Bronchial epithelial cell (primary cell): Measurements from ENCODE around the gene SZT2. TPM values are rescaled to one million over a fixed set of nuclear protein-coding genes. Genes with fewer than 3 reads are reported as not detected.
"Not testable (repeated sequence)": the region's sequence is repeated elsewhere in the genome, so short reads cannot be mapped to it uniquely, and the experiment has no call there.

Source experiments
- DNase-seq: peaks from one replicate; pipeline ENCODE4 v3.0.0-alpha.2; 2010; ENCODE audit warnings: low read depth
- FAIRE-seq: peaks from 2 replicates; lab custom pipeline; 2011; peaks lifted over from hg19 to GRCh38; lab: Jason Lieb, UNC
- H3K27me3 ChIP-seq: 2 replicates; pipeline ENCODE4 v1.5.1; 2011; ENCODE audit warnings: low read length; ENCODE audit not compliant: control insufficient read depth, insufficient read depth
- H3K36me3 ChIP-seq: 2 replicates; pipeline ENCODE4 v1.5.1; 2011; ENCODE audit warnings: low read length; ENCODE audit not compliant: control insufficient read depth, insufficient read depth
- H3K4me3 ChIP-seq: 2 replicates; pipeline ENCODE4 v1.5.1; 2011; ENCODE audit warnings: mild to moderate bottlenecking, low read depth, low read length, control low read depth
- total RNA-seq: library from RNA; depleted of rRNA; stranded (reverse); fragments of >200 nt; gene quantifications from 2 replicates; pipeline ENCODE4 v1.2.1, GENCODE V29; 2014
- TF ChIP-seq, protein P1 (sequence below): IDR thresholded peaks from 2 replicates; pipeline ENCODE4 v1.5.1; 2011; ENCODE audit warnings: mild to moderate bottlenecking, moderate library complexity, low read length, control low read depth, inconsistent platforms; ENCODE audit not compliant: insufficient read depth, severe bottlenecking

Gene SZT2
- total RNA-seq, 1 donor from 2014 or later = 12.6 TPM

DNA sequence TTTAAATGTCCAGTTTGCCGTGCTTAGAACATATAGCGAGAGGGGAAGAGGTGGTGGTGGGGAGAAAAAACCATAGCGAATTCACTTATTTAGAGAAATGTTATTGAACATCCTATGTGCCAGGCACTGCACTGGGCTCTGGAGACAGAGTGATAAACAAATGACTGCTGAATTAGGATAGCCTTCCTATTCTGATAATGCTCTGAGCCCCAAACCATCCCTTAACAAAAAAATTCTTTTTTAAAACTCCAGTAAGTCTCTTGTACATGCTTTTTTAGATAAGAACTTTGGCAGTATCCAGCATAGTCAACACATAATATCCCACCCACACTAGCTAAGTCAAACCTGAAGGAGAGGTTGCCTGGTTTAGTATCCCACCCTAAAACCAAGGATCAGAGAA, 8.5 kb downstream of the SZT2 start:
- no peak for FAIRE-seq
- DNase-seq = no peak
- Histone ChIP-seq H3K4me3 (no peak overlapping the region), H3K36me3 (peaks cover 2% of the 10 kb centered on the region), H3K27me3 (no peaks in the 10 kb centered on the region)
- TF ChIP-seq, protein P1, sequence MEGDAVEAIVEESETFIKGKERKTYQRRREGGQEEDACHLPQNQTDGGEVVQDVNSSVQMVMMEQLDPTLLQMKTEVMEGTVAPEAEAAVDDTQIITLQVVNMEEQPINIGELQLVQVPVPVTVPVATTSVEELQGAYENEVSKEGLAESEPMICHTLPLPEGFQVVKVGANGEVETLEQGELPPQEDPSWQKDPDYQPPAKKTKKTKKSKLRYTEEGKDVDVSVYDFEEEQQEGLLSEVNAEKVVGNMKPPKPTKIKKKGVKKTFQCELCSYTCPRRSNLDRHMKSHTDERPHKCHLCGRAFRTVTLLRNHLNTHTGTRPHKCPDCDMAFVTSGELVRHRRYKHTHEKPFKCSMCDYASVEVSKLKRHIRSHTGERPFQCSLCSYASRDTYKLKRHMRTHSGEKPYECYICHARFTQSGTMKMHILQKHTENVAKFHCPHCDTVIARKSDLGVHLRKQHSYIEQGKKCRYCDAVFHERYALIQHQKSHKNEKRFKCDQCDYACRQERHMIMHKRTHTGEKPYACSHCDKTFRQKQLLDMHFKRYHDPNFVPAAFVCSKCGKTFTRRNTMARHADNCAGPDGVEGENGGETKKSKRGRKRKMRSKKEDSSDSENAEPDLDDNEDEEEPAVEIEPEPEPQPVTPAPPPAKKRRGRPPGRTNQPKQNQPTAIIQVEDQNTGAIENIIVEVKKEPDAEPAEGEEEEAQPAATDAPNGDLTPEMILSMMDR = no peak

DNA sequence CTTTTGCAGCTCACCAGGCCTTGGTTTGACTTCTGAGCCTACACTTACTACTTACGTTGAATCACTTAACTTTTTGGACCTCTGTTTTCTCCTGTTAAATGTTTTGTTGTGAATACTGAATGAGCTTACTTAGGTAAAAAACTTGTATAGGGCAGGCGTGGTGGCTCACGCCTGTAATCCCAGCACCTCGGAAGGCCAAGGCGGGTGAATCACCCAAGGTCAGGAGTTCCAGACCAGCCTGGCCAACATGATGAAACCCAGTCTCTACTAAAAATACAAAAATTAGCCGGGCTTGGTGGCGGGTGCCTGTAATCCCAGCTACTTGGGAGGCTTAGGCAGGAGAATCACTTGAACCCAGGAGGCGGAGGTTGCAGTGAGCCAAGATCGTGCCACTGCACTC, 10.7 kb downstream of the SZT2 start:
- not testable (repeated sequence) for DNase-seq, H3K27me3 ChIP-seq, FAIRE-seq, H3K4me3 ChIP-seq
- H3K36me3 ChIP-seq = peaks cover 15% of the 10 kb centered on the region

DNA sequence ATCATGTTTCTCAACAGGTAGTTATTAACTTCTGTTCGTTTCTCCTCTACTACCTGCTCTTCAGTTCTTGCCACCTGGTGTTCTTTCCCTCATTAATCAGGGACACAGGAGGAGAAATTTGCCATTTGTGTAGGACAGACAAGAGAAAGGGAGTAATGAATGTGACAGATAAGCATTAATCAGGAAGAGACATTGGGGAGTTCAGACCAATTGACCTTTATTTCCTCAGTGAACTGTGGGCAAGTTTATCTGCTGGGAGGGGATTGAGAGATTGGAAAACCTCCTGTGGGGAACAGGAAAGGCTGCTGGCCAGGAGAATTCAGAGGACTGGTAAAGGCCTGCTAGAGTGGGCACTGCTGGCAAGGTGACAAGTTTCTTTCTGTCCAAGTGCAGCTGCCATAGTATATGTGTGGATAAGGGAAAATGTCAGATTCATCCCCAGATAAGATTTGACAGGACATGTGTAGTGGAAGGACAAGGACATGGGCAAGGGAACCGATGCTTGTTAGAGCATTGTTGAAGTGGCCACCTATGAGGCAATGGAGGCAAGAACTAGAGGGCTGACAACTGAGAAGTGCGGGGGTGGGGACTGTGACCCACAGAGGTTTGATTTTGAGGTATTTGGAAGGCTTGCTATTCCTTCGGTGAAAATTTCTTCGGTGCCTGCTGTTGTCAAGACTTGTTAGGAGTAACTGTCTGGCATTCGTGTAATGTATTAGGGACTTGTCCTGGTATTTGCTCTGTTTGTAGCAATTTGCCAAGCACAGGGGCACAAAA, 12.6 kb downstream of the SZT2 start:
- TF ChIP-seq, protein P1 = no peak
- no peak for DNase-seq
- Histone ChIP-seq H3K4me3 (no peak overlapping the region), H3K36me3 (peaks cover 18% of the 10 kb centered on the region), H3K27me3 (no peaks in the 10 kb centered on the region)
- FAIRE-seq = no peak

DNA sequence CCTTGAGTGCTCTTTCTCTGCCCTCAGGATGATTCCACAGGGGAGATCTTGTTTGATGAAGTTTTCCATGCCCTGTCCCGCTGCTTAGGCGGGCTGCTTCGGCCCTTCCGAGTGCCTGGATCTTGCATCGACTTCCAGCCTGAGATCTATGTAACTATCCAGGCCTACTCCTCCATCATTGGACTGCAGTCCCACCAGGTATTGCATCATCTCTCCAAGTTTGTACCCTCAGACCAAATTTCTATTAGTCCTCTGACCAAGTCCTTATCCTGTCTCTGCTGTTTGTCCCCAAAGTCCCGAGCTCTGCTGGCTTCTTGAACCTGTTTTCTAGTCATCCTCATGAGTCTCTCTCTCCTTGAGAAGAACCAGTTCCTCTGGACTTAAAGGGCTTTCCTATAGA, 14.7 kb downstream of the SZT2 start:
- TF ChIP-seq, protein P1 = no peak
- no peak overlapping the region for H3K4me3 ChIP-seq
- FAIRE-seq = no peak
- no peaks in the 10 kb centered on the region for H3K27me3 ChIP-seq
- DNase-seq = no peak
- peaks cover 20% of the 10 kb centered on the region for H3K36me3 ChIP-seq

DNA sequence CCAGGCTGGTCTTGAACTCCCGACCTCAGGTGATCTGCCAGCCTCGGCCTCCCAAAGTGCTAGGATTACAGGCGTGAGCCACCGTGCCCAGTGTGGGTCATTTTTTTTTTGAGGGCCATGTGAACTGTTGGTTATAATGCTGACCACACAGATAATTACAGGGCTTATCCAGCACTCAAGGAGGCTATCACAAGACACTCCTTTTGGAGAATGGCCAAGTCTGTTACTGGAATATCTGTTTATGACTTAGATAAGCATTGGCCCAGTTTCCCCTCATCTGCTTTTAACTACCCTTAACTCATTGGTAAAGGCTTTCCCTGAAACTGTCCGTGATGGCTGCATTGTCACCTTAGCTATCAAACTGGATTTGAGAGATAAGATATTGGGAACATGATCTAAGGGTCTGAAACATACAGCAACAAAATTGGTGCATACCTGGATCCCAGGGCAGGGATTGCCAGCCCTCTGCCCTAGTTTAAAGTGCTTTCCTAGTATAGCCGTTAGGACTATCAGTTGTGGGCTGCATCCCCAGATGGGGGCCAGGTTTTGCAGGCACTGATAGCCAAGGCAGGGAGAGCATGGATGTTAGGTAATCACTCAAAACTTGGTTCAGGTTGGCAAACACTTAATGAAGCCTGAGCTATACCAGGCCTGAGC, 15.6 kb downstream of the SZT2 start:
- DNase-seq = no peak
- Histone ChIP-seq H3K36me3 (peaks cover 20% of the 10 kb centered on the region), H3K4me3 (no peak overlapping the region), H3K27me3 (no peaks in the 10 kb centered on the region)
- FAIRE-seq = no peak
- TF ChIP-seq, protein P1 = no peak

DNA sequence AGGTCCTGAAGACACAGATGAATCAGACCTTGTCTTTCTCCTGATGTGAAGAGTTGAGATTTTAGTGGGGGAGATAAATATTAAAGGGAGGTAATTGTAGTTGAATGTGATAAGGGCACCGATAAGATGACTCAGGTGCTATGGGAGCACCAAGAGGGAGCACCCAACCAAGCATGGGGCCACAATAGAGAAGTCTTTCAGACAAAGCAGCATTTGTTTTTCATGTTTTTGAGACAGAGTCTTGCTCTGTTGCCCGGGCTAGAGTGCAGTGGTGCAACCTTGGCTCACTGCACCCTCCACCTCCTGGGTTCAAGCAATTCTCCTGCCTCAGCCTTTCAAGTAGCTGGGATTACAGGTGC, 16.2 kb downstream of the SZT2 start:
- Histone ChIP-seq H3K36me3 (peaks cover 20% of the 10 kb centered on the region), H3K27me3 (no peaks in the 10 kb centered on the region), H3K4me3 (no peak overlapping the region)
- TF ChIP-seq, protein P1 = no peak
- DNase-seq (no peak), FAIRE-seq (no peak)
